PC-9 (cell line): ENCODE measurements around the gene CCDC138.

Source experiments
- EZH2 ChIP-seq: fragments of 200-600 bp; sonication (generic); IDR thresholded peaks from 2 replicates; pipeline ENCODE4 v1.8.0; 2017; ENCODE audit warnings: antibody characterized with exemption, low read depth
- TF ChIP-seq, protein P1 (sequence below): fragments of 200-600 bp; sonication (generic); conservative IDR thresholded peaks from 2 replicates; pipeline ENCODE4 v1.6.1; 2017; ENCODE audit warnings: mixed run types, antibody characterized with exemption, mild to moderate bottlenecking, moderate library complexity

DNA sequence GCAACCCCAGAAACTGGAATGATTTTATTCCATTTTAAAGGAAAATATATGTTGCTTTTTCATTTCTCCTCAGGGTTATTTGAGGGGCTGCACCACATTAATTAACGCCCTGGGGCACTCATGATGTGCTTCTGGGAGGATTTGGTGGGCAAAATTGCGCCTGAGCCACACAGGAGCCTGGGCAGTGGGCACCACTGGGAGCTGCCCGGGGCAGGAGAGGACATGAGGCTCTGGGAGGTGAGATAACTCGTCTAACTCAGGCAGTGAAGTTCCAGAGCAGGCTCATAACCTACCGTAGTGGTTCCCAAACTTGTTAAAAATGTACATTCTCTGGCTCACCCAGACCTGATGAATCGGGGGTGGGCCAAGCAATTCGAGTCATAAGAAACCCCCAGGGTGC lies 134.1 kb downstream of the CCDC138 start:
- TF ChIP-seq, protein P1, sequence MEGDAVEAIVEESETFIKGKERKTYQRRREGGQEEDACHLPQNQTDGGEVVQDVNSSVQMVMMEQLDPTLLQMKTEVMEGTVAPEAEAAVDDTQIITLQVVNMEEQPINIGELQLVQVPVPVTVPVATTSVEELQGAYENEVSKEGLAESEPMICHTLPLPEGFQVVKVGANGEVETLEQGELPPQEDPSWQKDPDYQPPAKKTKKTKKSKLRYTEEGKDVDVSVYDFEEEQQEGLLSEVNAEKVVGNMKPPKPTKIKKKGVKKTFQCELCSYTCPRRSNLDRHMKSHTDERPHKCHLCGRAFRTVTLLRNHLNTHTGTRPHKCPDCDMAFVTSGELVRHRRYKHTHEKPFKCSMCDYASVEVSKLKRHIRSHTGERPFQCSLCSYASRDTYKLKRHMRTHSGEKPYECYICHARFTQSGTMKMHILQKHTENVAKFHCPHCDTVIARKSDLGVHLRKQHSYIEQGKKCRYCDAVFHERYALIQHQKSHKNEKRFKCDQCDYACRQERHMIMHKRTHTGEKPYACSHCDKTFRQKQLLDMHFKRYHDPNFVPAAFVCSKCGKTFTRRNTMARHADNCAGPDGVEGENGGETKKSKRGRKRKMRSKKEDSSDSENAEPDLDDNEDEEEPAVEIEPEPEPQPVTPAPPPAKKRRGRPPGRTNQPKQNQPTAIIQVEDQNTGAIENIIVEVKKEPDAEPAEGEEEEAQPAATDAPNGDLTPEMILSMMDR: no peak
- no peak for TF ChIP-seq EZH2
